ENCODE data around the gene DOCK6.

GRCh38 chr19:11251650-11252314 lies 10.5 kb downstream of the DOCK6 start:
- TF ChIP-seq MAX (IDR thresholded peaks at IDR 0.05) (no peak), EZH2 (IDR thresholded peaks at IDR 0.05) (no peak), ZNF274 (IDR thresholded peaks at IDR 0.05; ENCODE audit: low read depth, low read length) (no peak), SIN3A (IDR thresholded peaks at IDR 0.05; ENCODE audit: low read depth) (no peak), JUND (IDR thresholded peaks at IDR 0.05) (no peak), POLR2A (IDR thresholded peaks at IDR 0.05; ENCODE audit: borderline replicate concordance, extremely low read depth, insufficient read depth, insufficient read length) (no peak), RAD21 (IDR thresholded peaks at IDR 0.05; ENCODE audit: low read depth) (no peak)
- TF ChIP-seq, protein P1, sequence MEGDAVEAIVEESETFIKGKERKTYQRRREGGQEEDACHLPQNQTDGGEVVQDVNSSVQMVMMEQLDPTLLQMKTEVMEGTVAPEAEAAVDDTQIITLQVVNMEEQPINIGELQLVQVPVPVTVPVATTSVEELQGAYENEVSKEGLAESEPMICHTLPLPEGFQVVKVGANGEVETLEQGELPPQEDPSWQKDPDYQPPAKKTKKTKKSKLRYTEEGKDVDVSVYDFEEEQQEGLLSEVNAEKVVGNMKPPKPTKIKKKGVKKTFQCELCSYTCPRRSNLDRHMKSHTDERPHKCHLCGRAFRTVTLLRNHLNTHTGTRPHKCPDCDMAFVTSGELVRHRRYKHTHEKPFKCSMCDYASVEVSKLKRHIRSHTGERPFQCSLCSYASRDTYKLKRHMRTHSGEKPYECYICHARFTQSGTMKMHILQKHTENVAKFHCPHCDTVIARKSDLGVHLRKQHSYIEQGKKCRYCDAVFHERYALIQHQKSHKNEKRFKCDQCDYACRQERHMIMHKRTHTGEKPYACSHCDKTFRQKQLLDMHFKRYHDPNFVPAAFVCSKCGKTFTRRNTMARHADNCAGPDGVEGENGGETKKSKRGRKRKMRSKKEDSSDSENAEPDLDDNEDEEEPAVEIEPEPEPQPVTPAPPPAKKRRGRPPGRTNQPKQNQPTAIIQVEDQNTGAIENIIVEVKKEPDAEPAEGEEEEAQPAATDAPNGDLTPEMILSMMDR (IDR thresholded peaks at IDR 0.05 in 2 of 3, conservative IDR thresholded peaks at IDR 0.05 in 1 of 3; ENCODE audit: borderline replicate concordance in 1 of 3, insufficient read depth in 1 of 3, low read depth in 2 of 3, low read length in 2 of 3), result no peak
